Activated T-cell treated with anti-CD3 and anti-CD28 coated beads for 4 hours (primary cell): ENCODE results near the gene GLRA3.
"Not testable (repeated sequence)": the region's sequence is repeated elsewhere in the genome, so short reads cannot be mapped to it uniquely, and the experiment has no call there.

Source experiments
- DNase-seq: peaks from one replicate; pipeline ENCODE4 v3.0.0-alpha.2; 2020

Gene GLRA3

GRCh38 chr4:174808836-174809235 lies 20.2 kb downstream of the GLRA3 start:
- no peak for DNase-seq

GRCh38 chr4:174808119-174808518 lies 20.9 kb downstream of the GLRA3 start:
- DNase-seq, result no peak

- DNase-seq, result no peak
Observed at GRCh38 chr4:174805746-174806145, 23.3 kb downstream of the GLRA3 start.

GRCh38 chr4:174794543-174795094 lies 34.4 kb downstream of the GLRA3 start:
- no peak for DNase-seq

GRCh38 chr4:174789657-174790056 lies 39.4 kb downstream of the GLRA3 start:
- DNase-seq, result no peak

- not testable (repeated sequence) for DNase-seq
Observed at GRCh38 chr4:174778274-174778986, 50.6 kb downstream of the GLRA3 start.

GRCh38 chr4:174775366-174775765 lies 53.7 kb downstream of the GLRA3 start:
- no peak for DNase-seq

- DNase-seq, result no peak
Observed at GRCh38 chr4:174764105-174764729, 64.8 kb downstream of the GLRA3 start.

GRCh38 chr4:174763454-174764104 lies 65.5 kb downstream of the GLRA3 start:
- no peak for DNase-seq

- no peak for DNase-seq
Observed at GRCh38 chr4:174761451-174761850, 67.6 kb downstream of the GLRA3 start.

- DNase-seq, result no peak
Observed at GRCh38 chr4:174757736-174758135, 71.3 kb downstream of the GLRA3 start.

GRCh38 chr4:174753021-174753420 lies 76.0 kb downstream of the GLRA3 start:
- DNase-seq, result no peak

- no peak for DNase-seq
Observed at GRCh38 chr4:174752026-174752425, 77.0 kb downstream of the GLRA3 start.

GRCh38 chr4:174749091-174749490 lies 80.0 kb downstream of the GLRA3 start:
- no peak for DNase-seq

GRCh38 chr4:174746710-174747109 lies 82.3 kb downstream of the GLRA3 start:
- no peak for DNase-seq

- DNase-seq, result no peak
Observed at GRCh38 chr4:174742561-174742960, 86.5 kb downstream of the GLRA3 start.

GRCh38 chr4:174739576-174739975 lies 89.5 kb downstream of the GLRA3 start:
- DNase-seq, result no peak

GRCh38 chr4:174734181-174734580 lies 94.9 kb downstream of the GLRA3 start:
- no peak for DNase-seq

GRCh38 chr4:174717828-174718227 lies 111.2 kb downstream of the GLRA3 start:
- DNase-seq, result no peak

GRCh38 chr4:174716986-174717770 lies 111.9 kb downstream of the GLRA3 start:
- no peak for DNase-seq

GRCh38 chr4:174714393-174715211 lies 114.4 kb downstream of the GLRA3 start:
- no peak for DNase-seq

- no peak for DNase-seq
Observed at GRCh38 chr4:174713821-174714220, 115.2 kb downstream of the GLRA3 start.
